ENCODE results near the gene RNF169. TPM values are rescaled to one million over a fixed set of nuclear protein-coding genes. Genes with fewer than 3 reads are reported as not detected.

Gene RNF169
- total RNA-seq, 4 donors from 2014 or later = 18.5 to 21.6 (median 19.1) TPM

DNA sequence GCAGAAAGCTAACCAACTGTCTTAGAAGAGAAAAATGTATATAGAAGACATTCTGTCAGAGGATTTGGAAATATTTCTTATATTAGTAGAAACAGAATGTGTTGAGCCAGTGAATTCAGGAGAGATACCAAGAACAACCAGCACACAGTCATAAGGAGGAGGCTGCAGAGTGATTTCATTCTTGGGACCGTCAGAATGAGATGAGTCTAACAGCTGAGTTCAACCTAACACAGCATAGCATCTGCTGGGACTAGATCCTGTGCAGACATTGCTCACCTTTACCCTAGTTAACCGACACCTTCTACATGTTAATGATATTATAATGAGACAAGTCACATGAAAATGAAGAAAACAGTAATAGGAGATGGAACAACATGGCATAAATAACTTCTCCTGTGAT, 114.8 kb downstream of the RNF169 start:
- TF ChIP-seq, protein P1, sequence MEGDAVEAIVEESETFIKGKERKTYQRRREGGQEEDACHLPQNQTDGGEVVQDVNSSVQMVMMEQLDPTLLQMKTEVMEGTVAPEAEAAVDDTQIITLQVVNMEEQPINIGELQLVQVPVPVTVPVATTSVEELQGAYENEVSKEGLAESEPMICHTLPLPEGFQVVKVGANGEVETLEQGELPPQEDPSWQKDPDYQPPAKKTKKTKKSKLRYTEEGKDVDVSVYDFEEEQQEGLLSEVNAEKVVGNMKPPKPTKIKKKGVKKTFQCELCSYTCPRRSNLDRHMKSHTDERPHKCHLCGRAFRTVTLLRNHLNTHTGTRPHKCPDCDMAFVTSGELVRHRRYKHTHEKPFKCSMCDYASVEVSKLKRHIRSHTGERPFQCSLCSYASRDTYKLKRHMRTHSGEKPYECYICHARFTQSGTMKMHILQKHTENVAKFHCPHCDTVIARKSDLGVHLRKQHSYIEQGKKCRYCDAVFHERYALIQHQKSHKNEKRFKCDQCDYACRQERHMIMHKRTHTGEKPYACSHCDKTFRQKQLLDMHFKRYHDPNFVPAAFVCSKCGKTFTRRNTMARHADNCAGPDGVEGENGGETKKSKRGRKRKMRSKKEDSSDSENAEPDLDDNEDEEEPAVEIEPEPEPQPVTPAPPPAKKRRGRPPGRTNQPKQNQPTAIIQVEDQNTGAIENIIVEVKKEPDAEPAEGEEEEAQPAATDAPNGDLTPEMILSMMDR (IDR thresholded peaks at IDR 0.05; ENCODE audit: low read depth) = no peak

DNA sequence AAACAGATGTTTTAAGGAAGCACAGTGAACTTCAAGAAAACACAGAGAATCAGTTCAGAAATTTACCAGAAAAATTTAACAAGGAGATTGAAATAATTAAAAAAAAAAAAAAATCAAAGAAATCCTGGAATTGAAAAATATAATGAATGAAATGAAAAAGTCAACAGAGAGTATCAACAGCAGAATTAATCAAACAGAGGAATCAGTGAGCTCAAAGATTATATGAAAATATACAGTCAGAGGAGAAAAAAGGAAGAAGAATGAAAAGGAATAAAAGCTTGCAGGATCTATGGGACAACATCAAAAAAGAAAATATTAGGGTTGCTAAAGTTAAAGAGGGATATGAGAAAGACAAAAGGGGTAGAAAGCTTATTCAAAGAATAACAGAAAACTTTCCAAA, 117.9 kb downstream of the RNF169 start:
- TF ChIP-seq, protein P1 (IDR thresholded peaks at IDR 0.05; ENCODE audit: low read depth) = no peak

DNA sequence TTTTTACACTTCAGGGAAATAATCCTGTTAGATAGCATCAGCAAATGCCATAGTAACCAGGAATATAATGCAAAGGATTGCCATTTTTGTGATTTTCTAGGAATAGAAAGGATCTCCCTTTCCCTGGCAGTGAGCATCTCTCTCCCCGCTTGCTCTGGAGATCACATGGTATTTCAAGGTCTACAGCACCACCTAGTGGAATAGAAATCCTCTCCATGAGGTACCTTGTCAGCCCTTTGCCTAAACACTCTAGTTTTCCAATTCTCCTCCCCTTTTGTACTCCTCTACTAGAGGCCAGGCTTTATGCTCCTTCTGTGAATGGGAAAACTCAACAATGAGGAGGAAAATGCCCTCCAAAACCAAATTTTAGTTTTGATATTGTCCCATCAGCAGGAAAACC, 121.8 kb downstream of the RNF169 start:
- TF ChIP-seq, protein P1 (IDR thresholded peaks at IDR 0.05; ENCODE audit: low read depth) = no peak

DNA sequence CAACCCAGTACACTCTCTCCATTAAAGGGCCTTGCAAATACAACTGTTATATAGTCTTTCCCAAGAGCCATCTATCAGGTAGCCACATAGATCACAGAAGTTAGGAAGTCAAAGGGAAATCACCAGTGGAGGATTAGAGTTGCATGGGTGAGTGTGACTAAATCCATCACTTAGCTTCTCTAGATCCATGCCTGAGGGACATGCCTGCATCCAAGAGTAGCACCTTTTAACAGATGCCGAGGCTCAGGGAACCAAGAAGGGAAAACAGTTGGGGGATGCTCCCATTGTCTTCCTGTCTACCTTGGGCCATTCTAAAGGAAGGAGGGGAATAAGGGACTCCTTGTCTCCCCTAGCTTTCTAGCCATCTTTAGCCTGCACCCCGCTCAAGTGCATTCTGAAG, 122.4 kb downstream of the RNF169 start:
- TF ChIP-seq, protein P1 (IDR thresholded peaks at IDR 0.05; ENCODE audit: low read depth) = no peak

DNA sequence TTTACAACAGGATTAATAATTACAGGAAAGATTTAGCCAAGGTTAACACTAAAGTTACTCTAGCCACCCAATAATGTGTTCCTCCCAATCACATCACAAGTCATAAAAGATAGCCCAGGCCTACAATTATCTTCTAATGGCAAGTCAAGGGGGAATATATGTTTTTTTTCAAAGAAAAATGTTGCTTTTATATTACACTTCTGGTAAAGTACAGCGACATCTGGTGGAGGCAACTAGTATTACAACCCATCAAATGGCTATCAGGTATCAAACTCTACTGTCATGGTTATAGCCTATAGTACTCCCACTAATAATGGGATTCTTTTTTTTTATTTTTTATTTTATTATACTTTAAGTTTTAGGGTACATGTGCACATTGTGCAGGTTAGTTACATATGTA, 128.5 kb downstream of the RNF169 start:
- TF ChIP-seq, protein P1 (IDR thresholded peaks at IDR 0.05; ENCODE audit: low read depth) = no peak

Small RNAs within 50 kb of the gene (small RNA-seq; reads per million reads assigned to genes)
- not detected for gene MIR4696
- gene RN7SL239P = not detected

Other genes starting within 250 kb of the RNF169 start
- 10 to 100 TPM; 10.1 to 18.0 (median 14.8) TPM for gene POLD3, start 156.3 kb upstream of the RNF169 start, total RNA-seq
- gene CHRDL2, start 17.4 kb upstream of the RNF169 start, total RNA-seq = not detected
- gene XRRA1, start 200.2 kb downstream of the RNF169 start, total RNA-seq = 10 to 100 TPM; 12.9 to 35.0 (median 18.2) TPM
- gene SPCS2, start 200.4 kb downstream of the RNF169 start, total RNA-seq = 10 to 100 TPM; 32.4 to 89.2 (median 41.1) TPM
- 10 to 100 TPM in 2 of 4 donors, 1 to 10 TPM in 2; 7.9 to 16.5 (median 9.9) TPM for gene NEU3, start 240.1 kb downstream of the RNF169 start, total RNA-seq

Data from subcutaneous adipose tissue (tissue), 4 donors.